NCI-H774 (cell line): ENCODE measurements around the gene FAM227B.
"Not testable (repeated sequence)": the region's sequence is repeated elsewhere in the genome, so short reads cannot be mapped to it uniquely, and the experiment has no call there.

ENCODE experiments used
- DNase-seq: peaks from one replicate; lab custom pipeline; 2025; lab: John Stamatoyannopoulos, UW

FAM227B gene

DNA sequence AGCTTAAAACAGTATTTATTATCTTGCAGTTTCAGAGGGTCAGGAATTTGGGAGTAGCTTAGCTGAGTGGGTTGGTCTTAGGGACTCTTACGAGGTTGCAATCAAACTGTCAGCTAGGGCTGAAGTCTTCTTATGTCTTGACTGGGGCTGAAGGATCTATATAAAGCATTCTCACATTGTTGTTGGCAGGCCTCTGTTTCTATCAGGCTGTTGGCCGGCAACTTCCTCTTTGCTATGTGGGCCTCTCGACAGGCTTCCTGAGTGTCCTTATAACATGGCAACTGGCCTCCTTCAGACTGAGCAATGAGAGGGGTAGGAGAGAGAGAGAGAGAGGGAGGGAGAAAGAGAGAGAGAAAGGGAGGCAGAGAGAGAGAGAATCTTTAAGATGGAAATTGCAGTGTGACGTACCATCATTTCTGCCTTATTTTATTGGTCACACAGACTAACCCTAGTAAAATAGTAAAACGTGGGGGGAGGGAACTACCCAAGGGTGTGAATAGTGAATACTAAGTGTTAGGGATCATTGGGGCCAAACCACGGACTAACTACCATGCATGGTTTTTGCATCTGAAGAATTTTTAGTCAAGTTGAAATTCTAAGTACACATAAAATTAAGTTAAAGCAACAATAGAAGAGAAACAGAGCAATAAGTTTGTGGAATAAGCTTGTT is 181.5 kb downstream of the FAM227B start:
- no peak for DNase-seq

DNA sequence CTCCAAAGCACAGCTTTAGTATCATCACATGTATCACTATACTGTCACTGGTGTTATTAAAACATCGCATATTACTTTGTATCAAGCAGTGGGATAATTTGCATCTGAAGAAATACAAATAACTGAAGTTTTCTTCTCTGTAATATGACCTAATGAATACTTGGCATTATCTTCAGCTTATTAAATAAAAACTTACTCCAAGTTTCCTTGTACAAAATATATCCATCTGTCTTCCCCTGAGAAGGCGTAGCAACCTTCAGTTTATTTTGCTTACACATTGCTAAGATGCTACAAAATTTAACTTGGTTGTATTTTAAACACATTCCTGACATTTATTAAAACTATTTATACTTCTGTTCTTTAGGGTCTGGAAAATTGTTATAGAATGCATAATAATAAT is 183.9 kb downstream of the FAM227B start:
- DNase-seq, result no peak

DNA sequence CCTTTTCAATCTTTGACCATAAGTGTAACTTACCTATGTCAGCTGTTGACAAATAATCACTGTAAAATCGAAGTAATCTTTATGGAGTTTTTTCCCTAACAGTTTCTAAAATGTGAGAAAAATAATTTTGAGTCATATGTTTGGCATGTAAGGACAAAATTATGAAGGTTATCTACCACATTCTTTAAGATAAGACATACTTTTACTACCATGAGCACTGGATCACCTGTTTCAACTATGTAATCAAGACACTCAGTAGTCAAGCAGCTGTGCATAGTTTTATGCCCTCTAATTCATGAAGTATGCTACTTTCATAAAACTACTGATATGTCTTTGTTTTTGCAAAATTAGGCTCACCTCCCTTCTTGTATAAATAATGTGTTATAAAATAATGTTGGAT is 185.4 kb downstream of the FAM227B start:
- no peak for DNase-seq

DNA sequence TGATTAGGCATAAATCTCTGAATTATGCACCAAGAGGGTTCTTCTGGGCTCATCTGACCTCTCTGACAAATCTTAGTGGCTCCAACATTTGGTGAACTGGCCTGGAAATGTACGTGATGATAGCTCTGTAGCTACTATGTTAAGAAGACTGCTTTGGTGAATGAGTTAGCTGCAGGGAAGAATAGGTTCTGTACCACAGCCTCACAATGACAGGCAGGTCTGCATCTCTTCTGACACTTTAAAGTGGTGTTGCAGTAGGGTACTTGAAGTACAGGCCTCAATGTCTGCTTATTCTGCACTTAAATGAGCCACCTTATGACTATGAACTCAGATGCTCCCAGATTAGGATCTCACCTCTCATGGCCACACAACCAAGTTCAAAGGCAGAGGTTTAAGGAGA is 190.6 kb downstream of the FAM227B start:
- no peak for DNase-seq

DNA sequence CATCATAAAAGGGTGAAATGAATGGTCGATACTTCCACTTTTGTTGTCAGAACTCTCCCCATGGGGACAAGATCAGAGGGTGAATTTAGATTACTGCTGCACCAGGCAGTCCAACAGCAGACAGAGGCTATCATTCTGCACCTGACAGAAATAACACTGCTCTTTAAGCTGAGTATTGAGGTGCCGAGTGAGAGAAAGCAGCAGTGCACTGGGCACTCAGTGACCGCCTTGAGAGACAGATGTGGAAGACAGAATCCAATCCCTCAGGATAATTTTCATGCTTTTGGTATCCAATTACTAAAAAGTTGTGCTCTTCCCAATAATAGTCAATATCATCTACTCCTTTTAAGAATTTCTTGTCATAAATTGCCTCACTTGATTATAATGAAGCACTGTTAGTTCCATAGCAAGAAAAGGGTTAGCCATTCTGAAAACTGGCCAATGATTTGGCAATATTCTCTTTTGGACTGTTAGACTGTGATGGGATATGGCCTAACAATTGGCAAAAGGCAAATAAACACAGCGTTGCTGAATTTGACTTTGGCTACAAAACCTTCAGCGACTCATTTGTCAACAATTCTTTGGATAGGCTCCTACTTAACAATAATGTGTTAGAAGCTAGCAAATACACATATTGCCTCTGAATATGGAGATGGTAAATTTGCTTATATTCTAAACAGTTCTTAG is 192.1 kb downstream of the FAM227B start:
- no peak for DNase-seq

DNA sequence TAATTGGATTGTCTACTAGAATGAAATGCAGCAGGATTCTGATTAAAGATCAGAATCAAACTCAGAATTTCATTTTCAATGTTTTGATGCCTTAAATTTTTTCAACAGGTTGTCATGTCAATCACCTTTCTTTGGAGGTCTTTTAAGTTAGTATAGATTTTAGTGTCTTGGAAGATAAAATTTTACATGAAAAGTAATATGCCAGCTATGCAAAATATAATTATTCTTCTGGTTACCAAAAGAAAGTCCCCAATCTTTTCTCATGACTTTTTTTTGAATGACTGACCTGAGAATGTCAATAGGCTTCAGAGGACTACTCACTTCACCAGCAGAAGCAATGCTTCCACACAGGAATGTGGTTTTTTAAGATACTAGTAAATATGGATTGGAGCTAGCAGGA is 193.2 kb downstream of the FAM227B start:
- no peak for DNase-seq

DNA sequence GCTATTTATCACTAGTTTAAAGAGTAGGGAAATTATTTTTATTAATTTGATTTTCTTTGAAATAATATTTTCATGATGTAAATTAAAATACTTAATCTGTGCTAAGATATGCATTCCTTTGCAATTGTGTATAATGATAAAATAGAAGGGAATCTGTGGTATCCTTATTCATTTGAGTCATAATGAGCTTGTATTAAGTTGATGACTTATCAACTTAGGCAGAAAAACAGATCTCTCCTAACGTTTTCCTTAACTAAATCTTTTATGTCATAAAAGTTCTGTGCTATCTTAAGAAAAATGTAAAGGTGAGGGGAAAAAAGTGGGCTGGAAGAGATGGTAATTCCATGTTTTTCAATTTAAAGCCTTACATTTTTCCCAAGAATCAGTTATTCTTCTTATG is 195.7 kb downstream of the FAM227B start:
- no peak for DNase-seq

DNA sequence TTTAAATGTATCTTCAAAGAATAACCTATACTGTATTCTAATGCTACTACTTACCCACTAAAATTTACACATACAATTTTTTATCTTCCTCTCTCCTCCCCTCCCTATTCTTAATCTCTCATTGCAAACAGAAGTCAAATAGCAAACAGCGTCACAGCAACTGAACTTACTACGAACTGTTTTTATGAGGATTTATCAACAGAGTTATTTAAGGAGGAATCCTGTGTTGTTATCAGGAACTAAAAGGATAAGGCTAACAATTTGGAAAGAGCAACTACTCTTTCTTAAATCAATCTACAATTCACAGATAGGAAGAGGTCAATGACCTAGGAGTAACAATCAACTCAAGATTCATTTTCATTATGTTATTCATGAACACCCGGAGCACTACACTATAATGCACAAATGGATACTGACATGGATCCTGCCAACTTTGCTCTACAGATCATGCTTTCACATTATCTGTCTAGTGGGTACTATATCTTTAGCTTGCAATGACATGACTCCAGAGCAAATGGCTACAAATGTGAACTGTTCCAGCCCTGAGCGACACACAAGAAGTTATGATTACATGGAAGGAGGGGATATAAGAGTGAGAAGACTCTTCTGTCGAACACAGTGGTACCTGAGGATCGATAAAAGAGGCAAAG is 196.6 kb downstream of the FAM227B start:
- no peak for DNase-seq

DNA sequence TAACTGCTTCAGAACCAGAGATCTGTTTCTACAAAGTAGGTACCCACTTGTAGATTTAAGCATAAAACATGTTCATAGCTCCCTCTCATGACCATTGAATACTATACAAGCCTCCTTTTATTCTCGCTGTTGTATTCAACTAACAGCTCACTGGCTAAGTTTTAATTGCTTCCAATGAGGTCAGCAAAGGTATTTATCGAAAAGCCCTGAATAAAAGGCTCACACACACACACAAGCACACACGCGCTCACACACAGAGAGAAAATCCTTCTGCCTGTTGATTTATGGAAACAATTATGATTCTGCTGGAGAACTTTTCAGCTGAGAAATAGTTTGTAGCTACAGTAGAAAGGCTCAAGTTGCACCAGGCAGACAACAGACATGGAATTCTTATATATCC is 197.6 kb downstream of the FAM227B start, which contains the start of gene FGF7:
Gene FGF7 (plus strand): TSS at position 222 of the 400 bp plus-strand sequence. CDS start 1,056 bp downstream, outside the sequence.
- DNase-seq, result no peak

DNA sequence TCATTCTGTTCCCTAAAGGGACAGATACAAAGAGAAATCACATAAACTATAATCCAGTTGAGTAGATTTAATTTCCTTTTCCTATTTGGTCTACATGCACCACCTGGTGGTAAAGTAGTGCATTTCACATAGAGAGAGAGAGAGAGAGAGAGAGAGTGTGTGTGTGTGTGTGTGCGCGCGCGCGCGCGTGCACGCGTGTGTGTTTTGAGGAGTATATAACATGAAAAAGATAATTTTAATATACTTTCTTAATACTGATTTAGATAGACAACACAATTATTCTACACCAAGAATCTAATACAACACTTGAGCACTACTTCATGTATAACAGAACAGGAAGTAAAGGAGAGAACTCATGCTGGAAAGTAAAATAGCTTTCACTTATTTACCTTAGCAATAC is 198.6 kb downstream of the FAM227B start:
- DNase-seq, result no peak

DNA sequence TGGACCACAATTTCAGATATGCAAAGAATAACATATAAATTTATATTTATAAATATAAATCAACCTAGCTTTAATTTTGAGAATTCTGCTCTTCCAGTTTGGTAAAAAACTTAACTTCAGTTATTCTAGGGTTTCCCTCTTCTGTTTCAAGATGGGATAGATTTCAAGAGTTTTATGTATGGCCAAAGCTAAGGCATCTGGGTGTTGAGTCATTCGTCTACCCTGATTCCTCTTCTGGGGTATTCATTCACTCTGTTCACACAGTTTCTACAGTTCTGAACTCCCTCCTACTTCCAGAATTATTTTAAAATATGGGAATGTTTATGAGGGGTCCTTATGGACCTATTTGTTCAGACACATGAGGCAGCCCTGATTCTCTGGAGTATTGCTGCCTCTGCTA is 201.8 kb downstream of the FAM227B start:
- DNase-seq, result no peak

DNA sequence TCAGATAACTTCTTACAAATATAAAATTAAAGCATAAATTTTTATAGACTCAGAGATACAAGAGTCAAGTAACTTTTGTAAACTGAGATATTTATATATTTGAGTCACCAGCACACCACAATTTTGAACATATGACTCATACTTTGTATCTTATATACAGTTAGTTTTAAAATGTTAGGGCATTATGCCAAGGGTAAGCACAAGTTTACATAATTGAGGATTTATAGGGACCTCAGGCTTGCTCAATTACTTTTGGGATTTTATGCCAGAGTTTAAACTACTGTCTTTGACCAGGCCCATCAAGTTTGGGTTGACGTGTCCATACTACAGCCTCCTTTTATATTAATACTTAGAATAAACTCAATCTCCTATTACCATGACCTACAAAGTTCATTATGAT is 205.0 kb downstream of the FAM227B start:
- DNase-seq, result no peak

DNA sequence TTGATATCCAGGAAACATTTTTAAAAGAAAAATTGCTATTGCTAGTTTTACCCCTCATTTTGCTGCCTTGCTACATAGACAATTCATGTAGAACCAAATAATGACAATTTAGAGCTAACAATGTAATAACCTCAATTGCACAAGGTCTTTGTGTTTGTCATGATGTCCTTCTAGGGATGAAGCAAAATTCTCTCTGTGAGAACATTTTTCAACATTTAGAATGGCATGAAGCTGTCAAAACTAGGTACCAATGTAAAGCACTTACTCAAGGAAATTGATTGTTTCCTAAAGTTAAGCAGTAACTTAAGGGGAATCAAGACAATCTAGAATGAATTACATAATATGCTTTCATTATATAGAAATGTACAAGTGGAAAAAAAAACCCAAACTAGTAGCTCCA is 205.5 kb downstream of the FAM227B start:
- DNase-seq, result no peak

DNA sequence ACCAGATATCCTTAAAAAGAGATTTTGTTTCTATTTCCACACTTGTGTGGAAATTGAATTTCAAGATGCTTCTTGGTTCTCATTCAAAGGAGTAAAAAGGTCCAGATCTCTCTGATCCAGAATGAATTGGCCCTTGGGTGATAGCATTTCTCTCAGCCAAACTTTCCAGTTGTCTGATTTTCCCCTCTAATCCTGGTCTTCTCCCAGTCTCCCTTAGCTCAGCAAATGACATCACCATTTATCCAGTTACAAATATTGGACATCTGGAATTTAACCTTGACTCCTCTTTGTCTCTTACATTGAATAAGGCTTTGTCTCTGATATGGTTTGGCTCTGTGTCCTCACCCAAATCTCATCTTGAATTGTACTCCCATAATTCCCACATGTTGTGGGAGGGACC is 207.8 kb downstream of the FAM227B start:
- DNase-seq, result no peak

DNA sequence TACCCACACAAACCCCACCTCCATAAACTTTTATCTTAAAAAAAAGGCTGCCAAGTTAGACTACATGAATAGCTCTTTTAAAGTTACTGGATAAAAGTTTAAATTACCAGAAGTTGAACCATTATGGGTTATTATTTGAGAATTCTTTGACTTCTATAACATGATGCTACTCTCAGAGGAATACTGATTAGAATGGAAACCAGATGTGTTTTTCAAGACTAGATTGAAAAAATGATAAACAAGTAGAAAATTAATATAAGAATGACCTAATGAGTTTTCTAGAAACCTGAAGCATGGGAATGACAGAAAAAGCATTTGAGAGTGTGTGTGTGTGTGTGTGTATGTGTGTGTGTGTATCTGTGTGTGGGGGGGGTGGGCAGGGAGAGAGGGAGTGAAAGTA is 210.0 kb downstream of the FAM227B start:
- no peak for DNase-seq

DNA sequence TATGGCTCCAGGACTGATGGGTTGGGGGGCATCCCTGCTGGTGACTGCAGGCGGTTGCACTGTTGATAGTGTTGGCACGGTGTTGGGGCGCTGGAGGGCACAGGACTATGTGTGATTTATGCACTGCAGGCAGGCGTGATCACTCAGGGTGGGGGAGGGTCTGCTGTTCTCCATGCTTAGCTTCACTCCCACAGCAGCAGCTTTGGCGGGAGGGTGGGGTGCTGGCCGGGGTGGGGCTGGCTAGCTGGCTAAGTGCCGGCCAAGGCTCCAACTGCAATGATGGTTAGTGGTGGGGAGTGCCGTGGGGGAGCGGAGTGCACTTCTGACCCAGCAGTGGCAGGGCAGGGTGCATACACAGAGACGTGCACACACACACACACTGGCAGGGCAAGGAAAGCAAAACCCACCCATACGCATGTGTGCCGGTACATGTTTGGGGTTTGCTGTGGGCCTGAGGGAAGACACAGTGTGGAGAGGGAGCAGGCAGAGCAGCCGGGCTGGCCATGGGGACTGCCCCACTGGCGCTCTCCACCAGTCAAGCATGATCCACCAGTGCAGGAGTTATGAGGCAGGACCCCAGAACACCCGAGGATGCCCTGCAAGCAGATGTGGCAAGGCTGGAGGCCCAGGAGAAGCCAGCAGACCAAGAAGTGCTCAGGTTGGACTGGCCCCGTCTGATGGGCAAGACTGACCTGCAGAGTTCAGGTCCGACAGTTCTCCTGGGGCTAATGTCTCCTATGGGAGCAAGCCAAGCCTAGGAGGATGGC is 214.1 kb downstream of the FAM227B start:
- no peak for DNase-seq

DNA sequence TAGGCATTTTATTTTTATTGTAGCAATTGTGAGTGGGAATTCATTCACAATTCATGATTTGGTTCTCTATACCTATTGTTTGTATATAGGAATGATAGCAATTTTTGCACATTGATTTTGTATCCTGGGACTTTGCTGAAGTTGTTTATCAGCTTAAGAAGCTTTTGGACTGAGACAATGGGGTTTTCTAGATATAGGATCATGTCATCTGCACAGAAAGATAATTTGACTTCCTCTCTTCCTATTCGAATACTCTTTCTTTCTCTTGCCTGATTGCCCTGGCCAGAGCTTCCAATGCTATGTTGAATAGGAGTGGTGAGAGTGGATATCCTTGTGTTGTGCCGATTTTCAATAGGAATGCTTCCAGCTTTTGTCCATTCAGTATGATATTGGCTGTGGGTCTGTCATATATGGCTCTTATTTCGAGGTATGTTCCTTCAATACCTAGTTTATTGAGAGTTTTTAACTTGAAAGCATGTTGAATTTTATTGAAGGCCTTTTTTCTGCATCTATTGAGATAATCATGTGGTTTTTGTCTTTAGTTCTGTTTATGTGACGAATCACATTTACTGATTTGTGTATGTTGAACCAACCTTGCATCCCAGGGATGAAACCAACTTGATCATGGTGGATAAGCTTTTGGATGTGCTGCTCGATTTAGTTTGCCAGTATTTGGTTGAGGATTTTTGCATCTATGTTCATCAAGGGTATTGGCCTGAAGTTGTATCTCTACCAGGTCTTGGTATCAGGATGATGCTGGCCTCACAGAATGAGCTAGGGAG is 217.9 kb downstream of the FAM227B start:
- not testable (repeated sequence) for DNase-seq

DNA sequence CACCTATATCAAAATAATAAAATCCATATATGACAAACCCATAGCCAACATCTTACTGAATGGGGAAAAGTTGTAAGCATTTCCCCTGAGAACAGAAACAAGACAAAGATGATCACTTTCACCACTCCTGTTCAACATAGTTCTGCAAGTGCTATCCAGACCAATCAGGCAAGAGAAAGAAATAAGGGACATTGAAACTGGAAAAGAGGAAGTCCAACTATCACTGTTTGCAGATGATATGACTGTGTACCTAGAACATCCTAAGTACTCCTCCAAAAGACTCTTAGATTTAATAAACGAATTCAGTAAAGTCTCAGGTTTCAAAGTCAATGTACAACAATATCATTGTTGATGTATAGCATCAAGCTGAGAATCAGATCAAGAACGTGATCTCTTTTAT is 233.1 kb downstream of the FAM227B start:
- no peak for DNase-seq

DNA sequence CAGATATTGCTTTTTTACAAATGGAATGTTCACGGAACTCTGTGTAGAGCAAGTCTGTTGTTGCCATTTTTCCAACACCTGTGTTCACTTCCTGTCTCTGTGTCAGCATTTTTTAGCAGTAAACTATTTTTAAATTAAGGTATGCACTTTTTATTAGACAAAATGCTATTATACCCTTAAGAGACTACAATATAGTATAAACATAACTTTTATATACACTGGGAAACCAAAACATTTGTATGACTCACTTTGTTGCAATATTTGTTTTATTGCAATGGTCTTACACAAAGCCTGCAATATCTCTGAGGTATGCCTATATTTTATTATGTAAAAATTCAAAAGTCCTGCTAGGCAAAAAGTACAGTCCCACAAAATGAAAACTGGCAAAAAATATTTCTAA is 237.4 kb downstream of the FAM227B start:
- no peak for DNase-seq

DNA sequence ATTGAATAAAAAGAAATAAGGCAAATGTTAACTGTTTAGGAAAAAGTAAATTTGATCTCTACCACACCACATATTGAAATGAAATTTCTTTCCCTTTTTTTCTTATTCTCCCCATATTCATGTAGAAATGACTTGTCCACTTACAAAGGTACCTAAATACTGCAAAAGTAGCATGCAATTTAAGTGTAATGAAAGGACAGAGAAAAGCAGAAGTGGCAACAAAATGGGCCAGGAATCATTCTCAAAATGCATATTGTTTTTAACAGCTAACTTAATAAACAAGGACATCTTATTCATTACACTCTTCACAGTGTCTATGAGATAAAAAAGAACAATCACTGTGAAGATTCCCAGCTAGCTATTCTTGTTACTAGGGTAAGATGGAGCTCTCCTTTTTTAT is 238.2 kb downstream of the FAM227B start:
- no peak for DNase-seq

DNA sequence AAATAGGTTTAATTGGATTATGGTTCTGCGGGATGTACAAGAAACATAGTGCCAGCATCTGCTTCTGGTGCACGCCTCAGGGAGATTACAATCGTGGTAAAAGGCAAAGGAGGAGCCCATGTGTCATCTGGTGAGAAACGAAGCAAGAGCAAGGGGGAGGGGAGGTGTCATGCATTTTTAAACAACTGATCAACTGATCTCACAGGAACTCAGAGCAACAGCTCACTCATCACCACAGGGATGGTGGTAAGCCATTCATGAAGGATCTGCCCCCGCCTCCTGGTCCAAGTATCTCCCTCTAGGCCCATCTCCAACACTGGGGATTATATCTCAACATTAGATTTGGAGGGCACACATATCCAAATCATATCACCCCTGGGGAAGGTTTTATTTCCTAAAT is 239.7 kb downstream of the FAM227B start:
- DNase-seq, result no peak

DNA sequence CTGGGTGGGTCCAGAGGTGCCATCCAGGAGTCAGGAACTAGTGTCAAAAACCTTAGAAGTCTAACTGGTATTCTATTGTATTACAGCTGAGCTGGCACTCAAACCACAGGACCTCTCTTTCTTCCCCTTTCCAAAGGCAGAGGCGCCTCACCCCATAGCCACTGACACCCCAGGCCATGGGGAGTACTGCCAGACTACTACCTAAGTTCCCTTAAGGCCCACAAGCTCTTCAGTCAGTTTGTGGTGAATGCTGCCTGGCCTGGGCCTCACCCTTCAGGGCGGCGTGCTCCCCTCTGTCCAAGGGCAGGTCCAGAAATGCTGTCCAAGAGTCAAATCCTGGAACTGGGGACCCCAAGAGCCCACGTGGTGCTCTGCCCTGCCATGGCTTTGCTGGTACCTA is 240.6 kb downstream of the FAM227B start:
- DNase-seq, result no peak
